H1 (cell line): ENCODE measurements around the gene ASCC3. TPM values are rescaled to one million over a fixed set of nuclear protein-coding genes. Genes with fewer than 3 reads are reported as not detected.

ENCODE experiments used
- CTCF ChIA-PET: fragments of 300-600 bp; sonication (Branson Sonifier 250); formaldehyde crosslinking; loops from one replicate; lab custom pipeline; 2021; ENCODE audit not compliant: partially characterized antibody; lab: Charles Lee
- POLR2A ChIA-PET: fragments of 300-600 bp; sonication (Branson Sonifier 250); formaldehyde crosslinking; loops from one replicate; lab custom pipeline; 2021; ENCODE audit warnings: inconsistent platforms; ENCODE audit not compliant: partially characterized antibody; lab: Charles Lee
- DNase-seq, 2 experiments: peaks; one replicate each; pipeline versions ENCODE4 v3.0.0 to v3.0.0-alpha.2; 2010 to 2022; ENCODE audit warnings: low spot score in 2 of 2, low read depth in 1 of 2, mixed read lengths in 1 of 2
- FAIRE-seq: peaks from 2 replicates; lab custom pipeline; 2011; peaks lifted over from hg19 to GRCh38; lab: Jason Lieb, UNC
- H2AFZ ChIP-seq: 2 replicates; pipeline ENCODE4 v1.8.1; 2012; ENCODE audit warnings: low read length, inconsistent platforms
- H2AK5ac ChIP-seq: 2 replicates; pipeline ENCODE4 v1.6.1; 2013; ENCODE audit warnings: low read depth, low read length
- H2BK120ac ChIP-seq: replicated peaks from 2 replicates; pipeline ENCODE3; 2013; ENCODE audit warnings: low read depth, low read length, inconsistent platforms
- H2BK12ac ChIP-seq: 2 replicates; pipeline ENCODE4 v1.6.1; 2013; ENCODE audit warnings: low read depth, low read length
- H2BK15ac ChIP-seq: 2 replicates; pipeline ENCODE4 v1.6.1; 2013; ENCODE audit warnings: low read length
- H2BK20ac ChIP-seq: 2 replicates; pipeline ENCODE4 v1.6.1; 2013; ENCODE audit warnings: low read length
- H2BK5ac ChIP-seq: 2 replicates; pipeline ENCODE4 v1.6.1; 2013; ENCODE audit warnings: low read depth, low read length
- H3K14ac ChIP-seq: 2 replicates; pipeline ENCODE4 v1.6.1; 2013; ENCODE audit warnings: inconsistent platforms; ENCODE audit not compliant: insufficient read length
- H3K18ac ChIP-seq: 2 replicates; pipeline ENCODE4 v1.6.1; 2013; ENCODE audit warnings: low read length; ENCODE audit errors: extremely low read depth
- H3K23ac ChIP-seq: 2 replicates; pipeline ENCODE4 v1.6.1; 2013; ENCODE audit warnings: inconsistent platforms; ENCODE audit not compliant: insufficient read length
- H3K23me2 ChIP-seq: 2 replicates; pipeline ENCODE4 v1.6.1; 2013; ENCODE audit warnings: low read depth, low read length
- H3K27ac ChIP-seq: 2 replicates; pipeline ENCODE4 v1.6.1; 2011; ENCODE audit warnings: low read depth, low read length, inconsistent platforms
- H3K27me3 ChIP-seq, 4 experiments: replicated peaks in 1 of 4; 1 replicate in 1 of 4; 2 replicates in 3 of 4; pipeline versions ENCODE4 v1.6.1 to v1.8.1; 2011 to 2013; ENCODE audit warnings: low read length in 3 of 4, mild to moderate bottlenecking in 3 of 4, inconsistent platforms in 2 of 4, mixed read lengths in 2 of 4, moderate library complexity in 1 of 4; ENCODE audit not compliant: control insufficient read depth in 3 of 4, insufficient read depth in 3 of 4; ENCODE audit errors: extremely low read depth in 1 of 4
- H3K36me3 ChIP-seq, 4 experiments: 2 replicates each; pipeline versions ENCODE4 v1.6.1 to v1.8.1; 2011 to 2013; ENCODE audit warnings: mild to moderate bottlenecking in 4 of 4, low read length in 3 of 4, moderate library complexity in 2 of 4, control low read depth in 1 of 4, inconsistent platforms in 1 of 4; ENCODE audit not compliant: insufficient read depth in 4 of 4, control insufficient read depth in 2 of 4
- H3K4ac ChIP-seq: replicated peaks from 2 replicates; pipeline ENCODE3; 2013; ENCODE audit warnings: low read length, low read depth, mixed read lengths, inconsistent platforms; ENCODE audit not compliant: insufficient read length
- H3K4me1 ChIP-seq, 4 experiments: replicated peaks in 1 of 4; 1 replicate in 1 of 4; 2 replicates in 3 of 4; pipeline versions ENCODE4 v1.6.1 to v1.8.1; 2011 to 2013; ENCODE audit warnings: low read length in 3 of 4, inconsistent platforms in 2 of 4, mixed read lengths in 1 of 4; ENCODE audit not compliant: insufficient read depth in 4 of 4, control insufficient read depth in 3 of 4
- H3K4me2 ChIP-seq, 2 experiments: 2 replicates each; pipeline versions ENCODE4 v1.6.1 to v1.8.1; 2011 to 2013; ENCODE audit warnings: low read depth in 2 of 2, low read length in 2 of 2, control low read depth in 1 of 2, inconsistent platforms in 1 of 2, mild to moderate bottlenecking in 1 of 2; ENCODE audit not compliant: insufficient read depth in 1 of 2
- H3K4me3 ChIP-seq, 4 experiments: fragments of 200-600, 300-600 bp in 1 of 4; sonication (generic), shearing (Covaris generic), sonication (Bioruptor Twin) in 1 of 4; 2 replicates each; pipeline versions ENCODE4 v1.5.1 to v1.8.1; 2011 to 2016; ENCODE audit warnings: low read length in 4 of 4, low read depth in 3 of 4, control low read depth in 2 of 4, inconsistent platforms in 2 of 4, mild to moderate bottlenecking in 2 of 4, mixed read lengths in 1 of 4, moderate library complexity in 1 of 4; ENCODE audit not compliant: insufficient read depth in 2 of 4; ENCODE audit errors: extremely low read depth in 1 of 4
- H3K56ac ChIP-seq: replicated peaks from 2 replicates; pipeline ENCODE3; 2013; ENCODE audit warnings: low read depth, mild to moderate bottlenecking, mixed read lengths, low read length, inconsistent platforms; ENCODE audit not compliant: insufficient read length
- H3K79me1 ChIP-seq: 2 replicates; pipeline ENCODE4 v1.6.1; 2013; ENCODE audit warnings: low read depth, low read length, control low read depth
- H3K79me2 ChIP-seq, 2 experiments: 2 replicates each; pipeline versions ENCODE4 v1.6.1 to v1.8.1; 2012 to 2013; ENCODE audit warnings: low read length in 2 of 2, mild to moderate bottlenecking in 2 of 2, inconsistent platforms in 1 of 2; ENCODE audit not compliant: insufficient read depth in 2 of 2, control insufficient read depth in 1 of 2
- H3K9ac ChIP-seq, 4 experiments: replicated peaks in 1 of 4; 1 replicate in 1 of 4; 2 replicates in 3 of 4; pipeline versions ENCODE4 v1.6.1 to v1.8.1; 2011 to 2013; ENCODE audit warnings: low read depth in 3 of 4, low read length in 3 of 4, control low read depth in 2 of 4, mild to moderate bottlenecking in 2 of 4, moderate library complexity in 2 of 4, inconsistent platforms in 1 of 4; ENCODE audit errors: extremely low read depth in 1 of 4
- H3K9me3 ChIP-seq, 2 experiments: 2 replicates each; pipeline versions ENCODE4 v1.6.1 to v1.8.1; 2012 to 2013; ENCODE audit warnings: mild to moderate bottlenecking in 2 of 2, moderate library complexity in 2 of 2, control low read depth in 1 of 2, inconsistent platforms in 1 of 2, low read depth in 1 of 2, low read length in 1 of 2, mixed read lengths in 1 of 2; ENCODE audit not compliant: insufficient read depth in 2 of 2
- H4K20me1 ChIP-seq, 2 experiments: replicated peaks in 1 of 2; 2 replicates each; pipeline versions ENCODE3 to v1.8.1; 2011 to 2013; ENCODE audit warnings: inconsistent platforms in 2 of 2, low read length in 2 of 2, mild to moderate bottlenecking in 1 of 2; ENCODE audit not compliant: insufficient read depth in 2 of 2, control insufficient read depth in 1 of 2
- H4K5ac ChIP-seq: 2 replicates; pipeline ENCODE4 v1.6.1; 2013; ENCODE audit warnings: low read length, low read depth, mixed read lengths, inconsistent platforms; ENCODE audit not compliant: insufficient read length
- H4K8ac ChIP-seq: 2 replicates; pipeline ENCODE4 v1.8.0; 2013; ENCODE audit warnings: mild to moderate bottlenecking, moderate library complexity, low read length, inconsistent platforms; ENCODE audit not compliant: insufficient read depth; ENCODE audit errors: extremely low read depth
- H4K91ac ChIP-seq: replicated peaks from 2 replicates; pipeline ENCODE3; 2013; ENCODE audit warnings: low read length, mixed read lengths, inconsistent platforms; ENCODE audit not compliant: insufficient read length
- ASH2L ChIP-seq: fragments of 200-600, 300-600 bp; sonication (generic); IDR thresholded peaks from one replicate; pipeline ENCODE4 v1.7.1; 2017; ENCODE audit warnings: low read length
- FOSL1 ChIP-seq: IDR thresholded peaks from 2 replicates; pipeline ENCODE4 v1.6.1; 2011; ENCODE audit warnings: mild to moderate bottlenecking, low read depth, low read length, moderate library complexity; ENCODE audit not compliant: insufficient read depth
- HDAC2 ChIP-seq, 2 experiments: fragments of 300-600 bp in 1 of 2; sonication (generic) in 1 of 2; IDR thresholded peaks; 2 replicates each; pipeline ENCODE4 v1.6.1; 2011 to 2012; ENCODE audit warnings: low read depth in 2 of 2, low read length in 2 of 2, mild to moderate bottlenecking in 2 of 2, moderate library complexity in 2 of 2, borderline replicate concordance in 1 of 2, inconsistent platforms in 1 of 2
- JUND ChIP-seq: IDR thresholded peaks from 2 replicates; pipeline ENCODE4 v1.6.1; 2011; ENCODE audit warnings: mild to moderate bottlenecking, improper control_type of control experiment, low read length
- KDM1A ChIP-seq: fragments of 200-600, 300-600 bp; sonication (generic); IDR thresholded peaks from 2 replicates; pipeline ENCODE4 v1.7.1; 2016; ENCODE audit warnings: mild to moderate bottlenecking, low read length, borderline replicate concordance
- NANOG ChIP-seq: IDR thresholded peaks from 2 replicates; pipeline ENCODE4 v1.6.1; 2011; ENCODE audit warnings: low read length, low read depth, mild to moderate bottlenecking, inconsistent platforms; ENCODE audit not compliant: insufficient read depth, poor library complexity, severe bottlenecking
- NRF1 ChIP-seq: IDR thresholded peaks from 2 replicates; pipeline ENCODE4 v1.6.1; 2011; ENCODE audit warnings: mild to moderate bottlenecking, low read depth, low read length, improper control_type of control experiment
- POU5F1 ChIP-seq: IDR thresholded peaks from 2 replicates; pipeline ENCODE4 v1.6.1; 2011; ENCODE audit warnings: low read depth, mild to moderate bottlenecking, low read length, moderate library complexity
- RBBP5 ChIP-seq: IDR thresholded peaks from 2 replicates; pipeline ENCODE4 v1.7.1; 2012; ENCODE audit warnings: low read depth, mild to moderate bottlenecking, inconsistent platforms, low read length, moderate library complexity, borderline replicate concordance
- SAP30 ChIP-seq: fragments of 300-600 bp; sonication (generic); IDR thresholded peaks from 2 replicates; pipeline ENCODE4 v1.7.1; 2012; ENCODE audit warnings: low read length, moderate library complexity, mild to moderate bottlenecking, inconsistent platforms; ENCODE audit not compliant: insufficient read depth, insufficient replicate concordance
- SIX5 ChIP-seq: IDR thresholded peaks from 2 replicates; pipeline ENCODE4 v1.6.1; 2011; ENCODE audit warnings: mild to moderate bottlenecking, low read depth, low read length
- SP1 ChIP-seq: IDR thresholded peaks from 2 replicates; pipeline ENCODE4 v1.6.1; 2011; ENCODE audit warnings: low read depth, low read length
- ZNF274 ChIP-seq: IDR thresholded peaks from 2 replicates; pipeline ENCODE4 v1.7.0; 2012; ENCODE audit warnings: low read length, borderline replicate concordance; ENCODE audit errors: extremely low read depth
- WGBS, 2 experiments: shearing (Covaris generic) in 1 of 2; methylation state at CpG; one replicate each; pipeline versions ENCODE4 v1.1.6 to v1.1.7; 2013 to 2015; ENCODE audit warnings: low lambda C conversion rate in 2 of 2, mixed read lengths in 2 of 2, inconsistent platforms in 1 of 2, low coverage in 1 of 2, missing lambda C conversion rate in 1 of 2; ENCODE audit not compliant: insufficient replicate concordance in 2 of 2, insufficient coverage in 1 of 2, insufficient read length in 1 of 2; ENCODE audit errors: extremely low coverage in 1 of 2, missing lambda C conversion rate in 1 of 2; 5-methylcytosine and 5-hydroxymethylcytosine counted together
- polyA plus RNA-seq, 7 experiments: library from polyadenylated mRNA; depleted of rRNA in 3 of 7; stranded (reverse) in 5 of 7; unstranded in 2 of 7; fragments of >200 nt in 5 of 7; fragments of 200-250 nt in 2 of 7; gene quantifications; 1 replicate in 5 of 7; 2 replicates in 1 of 7; 4 replicates in 1 of 7; pipeline versions ENCODE4 v1.2.1 to v1.2.3, GENCODE V29; 2011 to 2013; ENCODE audit warnings: missing spikeins in 2 of 7, mixed read lengths in 2 of 7
- total RNA-seq: library from RNA; stranded (reverse); fragmentation: NEBNext Ultra II Directional; extraction: Animal tissue kit (Norgen Biotek cat#: 25700); gene quantifications from 2 replicates; pipeline ENCODE4 v1.2.1, GENCODE V29; 2021

Gene ASCC3
- total and polyA plus RNA-seq, 2 of the 8 experiments (the other 6 are each of a cell fraction or from before 2014, with no cell fraction given): 37.5 to 77.8 TPM

DNA sequence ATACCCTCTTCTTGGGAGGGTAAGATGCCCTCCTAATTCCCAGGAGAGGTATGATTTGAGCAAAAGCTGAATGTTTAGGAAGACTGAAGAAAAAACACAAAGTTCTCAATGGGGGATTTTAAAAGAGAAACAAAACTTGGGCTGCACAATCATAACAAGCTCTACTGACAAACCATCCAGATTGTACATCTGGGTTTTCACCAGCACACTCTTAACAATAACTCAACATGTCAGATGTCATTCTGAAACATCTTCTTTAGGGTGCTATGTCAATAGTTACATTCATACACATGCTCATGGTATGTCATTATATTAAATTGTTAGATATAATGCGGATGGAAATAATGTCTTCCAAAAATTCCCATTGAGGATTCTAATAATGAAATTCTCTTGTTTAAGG lies 95.1 kb downstream of the ASCC3 start:
- no peak overlapping the region for H4K91ac ChIP-seq
- H3K36me3 ChIP-seq: no peaks in the 10 kb centered on the region
- no peak overlapping the region for H4K5ac ChIP-seq
- no peak for DNase-seq
- no peak overlapping the region for H2AK5ac ChIP-seq
- H3K18ac ChIP-seq: no peak overlapping the region
- no peak overlapping the region for H3K14ac ChIP-seq
- no peak overlapping the region for H2BK120ac ChIP-seq
- no peaks in the 10 kb centered on the region for H3K23me2 ChIP-seq
- H3K27ac ChIP-seq: no peak overlapping the region
- no peak overlapping the region for H2BK12ac ChIP-seq
- CTCF ChIA-PET: interaction anchor here (0.6 kb wide), 1 partner anchor 18 kb away, joined by 3 read pairs; no protein-coding TSS in a partner anchor
- H2AFZ ChIP-seq: no peak overlapping the region
- no peak overlapping the region for H4K8ac ChIP-seq
- no peaks in the 10 kb centered on the region for H3K9me3 ChIP-seq
- H3K4ac ChIP-seq: no peak overlapping the region
- H3K4me1 ChIP-seq: no peaks in the 10 kb centered on the region
- no peak overlapping the region for H2BK5ac ChIP-seq
- H3K56ac ChIP-seq: no peak overlapping the region
- no peak overlapping the region for H3K4me2 ChIP-seq
- H2BK15ac ChIP-seq: no peak overlapping the region
- H3K79me1 ChIP-seq: no peaks in the 10 kb centered on the region
- H3K9ac ChIP-seq: no peak overlapping the region
- H3K23ac ChIP-seq: no peak overlapping the region
- no peak overlapping the region for H2BK20ac ChIP-seq
- POLR2A ChIA-PET: no interaction called here
- peaks cover 0 to 2% of the 10 kb centered on the region in 2 experiments for H4K20me1 ChIP-seq
- 92% methylated on average over 1 of the region's 1 CpG; no CpG with 5 or more reads in 1 of the 2 experiments for WGBS, 2 experiments
- H3K4me3 ChIP-seq: no peak overlapping the region
- peaks cover 0 to 1% (median 0%) of the 10 kb centered on the region in 4 experiments; a peak in 1 of 7 replicates for H3K27me3 ChIP-seq
- H3K79me2 ChIP-seq: no peaks in the 10 kb centered on the region
- no peak for FAIRE-seq
- TF ChIP-seq ASH2L (no peak), HDAC2 (IDR thresholded peaks at IDR 0.05; ENCODE audit: borderline replicate concordance in 1 of 2, low read depth in 2 of 2, low read length in 2 of 2) (no peak), NRF1 (no peak), KDM1A (no peak), FOSL1 (no peak), ZNF274 (no peak), SP1 (no peak), JUND (no peak), NANOG (no peak), SIX5 (no peak), SAP30 (no peak), POU5F1 (no peak), RBBP5 (no peak)
